Neuronal stem cell (in vitro differentiated cells): Measurements from ENCODE around the gene TLE3.
A peak's percentile ranks its signal among the peaks of the same experiment; 100 is the strongest.

Source experiments
- DNase-seq: peaks from one replicate; pipeline ENCODE4 v3.0.0-alpha.2; 2013; ENCODE audit warnings: low spot score
- H2AFZ ChIP-seq: one replicate; pipeline ENCODE4 v1.6.1; 2013; ENCODE audit warnings: mild to moderate bottlenecking, low read length, inconsistent platforms
- H2AK5ac ChIP-seq: 2 replicates; pipeline ENCODE4 v1.6.1; 2013; ENCODE audit warnings: low read depth, mild to moderate bottlenecking, inconsistent platforms, low read length, moderate library complexity, mixed read lengths
- H2BK120ac ChIP-seq: 2 replicates; pipeline ENCODE4 v1.6.1; 2013; ENCODE audit warnings: low read depth, mild to moderate bottlenecking, inconsistent platforms, low read length, moderate library complexity, mixed read lengths
- H2BK12ac ChIP-seq: one replicate; pipeline ENCODE4 v1.6.1; 2013; ENCODE audit warnings: low read length, inconsistent platforms
- H2BK15ac ChIP-seq: 2 replicates; pipeline ENCODE4 v1.6.1; 2013; ENCODE audit warnings: mild to moderate bottlenecking, low read length, inconsistent platforms, mixed read lengths
- H2BK5ac ChIP-seq: one replicate; pipeline ENCODE4 v1.6.1; 2013; ENCODE audit warnings: inconsistent platforms, mild to moderate bottlenecking, low read length, moderate library complexity
- H3K14ac ChIP-seq: one replicate; pipeline ENCODE4 v1.6.1; 2013; ENCODE audit warnings: low read length, inconsistent platforms
- H3K18ac ChIP-seq: 2 replicates; pipeline ENCODE4 v1.6.1; 2013; ENCODE audit warnings: low read length, inconsistent platforms
- H3K23ac ChIP-seq: 2 replicates; pipeline ENCODE4 v1.6.1; 2013; ENCODE audit warnings: low read depth, mild to moderate bottlenecking, mixed read lengths, low read length, inconsistent platforms; ENCODE audit not compliant: poor library complexity
- H3K27ac ChIP-seq: replicated peaks from 3 replicates; pipeline ENCODE4 v1.5.1; 2013; ENCODE audit warnings: low read length, inconsistent platforms
- H3K27me3 ChIP-seq, 3 experiments: 2 replicates each; pipeline ENCODE4 v1.6.1; 2013; ENCODE audit warnings: low read length in 3 of 3, mild to moderate bottlenecking in 2 of 3, inconsistent platforms in 1 of 3, low read depth in 1 of 3, mixed read lengths in 1 of 3, moderate library complexity in 1 of 3; ENCODE audit not compliant: control insufficient read depth in 3 of 3, insufficient read depth in 3 of 3
- H3K36me3 ChIP-seq, 2 donors: replicated peaks in 1 of 2; 2 replicates each; pipeline ENCODE4 v1.6.1; 2013; ENCODE audit warnings: low read length in 2 of 2; ENCODE audit not compliant: control insufficient read depth in 2 of 2, insufficient read depth in 2 of 2
- H3K4ac ChIP-seq: 2 replicates; pipeline ENCODE4 v1.6.1; 2013; ENCODE audit warnings: inconsistent platforms, mild to moderate bottlenecking, low read length, moderate library complexity
- H3K4me1 ChIP-seq, 2 donors: 1 replicate in 1 of 2; 2 replicates in 1 of 2; pipeline ENCODE4 v1.6.1; 2013; ENCODE audit warnings: low read length in 2 of 2, low read depth in 1 of 2; ENCODE audit not compliant: control insufficient read depth in 2 of 2, insufficient read depth in 1 of 2
- H3K4me2 ChIP-seq: one replicate; pipeline ENCODE4 v1.6.1; 2013; ENCODE audit warnings: mild to moderate bottlenecking, low read length, inconsistent platforms; ENCODE audit not compliant: insufficient read depth, poor library complexity, severe bottlenecking
- H3K4me3 ChIP-seq, 2 donors: 2 replicates each; pipeline ENCODE4 v1.5.1; 2013; ENCODE audit warnings: low read length in 2 of 2, mild to moderate bottlenecking in 2 of 2, inconsistent platforms in 1 of 2, moderate library complexity in 1 of 2
- H3K79me1 ChIP-seq: one replicate; pipeline ENCODE4 v1.6.1; 2013; ENCODE audit warnings: low read depth, mild to moderate bottlenecking, inconsistent platforms, low read length, moderate library complexity
- H3K9ac ChIP-seq: one replicate; pipeline ENCODE4 v1.6.1; 2013; ENCODE audit warnings: mild to moderate bottlenecking, low read depth, low read length, inconsistent platforms; ENCODE audit not compliant: poor library complexity
- H3K9me3 ChIP-seq, 2 donors: replicated peaks in 1 of 2; 2 replicates each; pipeline versions ENCODE3 to v1.6.1; 2013; ENCODE audit warnings: low read length in 2 of 2, mild to moderate bottlenecking in 2 of 2, inconsistent platforms in 1 of 2, low read depth in 1 of 2, mixed read lengths in 1 of 2, moderate library complexity in 1 of 2; ENCODE audit not compliant: control insufficient read depth in 2 of 2, insufficient read depth in 1 of 2
- H4K8ac ChIP-seq: one replicate; pipeline ENCODE4 v1.6.1; 2013; ENCODE audit warnings: low read depth, mild to moderate bottlenecking, inconsistent platforms, low read length, moderate library complexity
- H4K91ac ChIP-seq: one replicate; pipeline ENCODE4 v1.6.1; 2013; ENCODE audit warnings: low read length, low read depth, mild to moderate bottlenecking, inconsistent platforms; ENCODE audit not compliant: poor library complexity
- WGBS, 2 donors: extraction: QIAGEN DNeasy Blood & Tissue Kit; methylation state at CpG; one replicate each; pipeline ENCODE4 v1.1.7; 2013; ENCODE audit warnings: missing lambda C conversion rate in 2 of 2, mixed read lengths in 1 of 2; ENCODE audit not compliant: insufficient read length in 2 of 2, insufficient replicate concordance in 1 of 2; ENCODE audit errors: extremely low coverage in 2 of 2; 5-methylcytosine and 5-hydroxymethylcytosine counted together

Gene TLE3

DNA sequence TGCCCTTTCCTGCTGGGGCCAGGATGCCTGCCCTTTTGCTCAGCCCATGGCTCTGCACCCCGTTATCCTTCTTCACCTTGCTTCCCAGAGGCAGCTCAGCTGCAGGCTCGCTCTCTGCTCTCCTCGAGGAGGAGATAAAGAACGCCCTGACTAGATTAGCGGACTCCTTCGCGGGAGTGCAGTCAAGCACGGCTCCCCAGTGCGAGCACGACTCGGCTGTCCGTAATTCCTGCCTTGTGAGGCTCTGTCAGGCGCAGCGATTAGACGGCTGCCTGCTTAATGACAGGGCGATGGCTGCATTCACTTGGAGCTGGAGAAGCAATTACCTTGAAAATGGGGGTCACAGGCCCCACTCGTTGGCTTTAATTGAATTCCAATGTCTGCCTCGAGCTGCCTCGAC, 25.9 kb downstream of the TLE3 start:
- H2AK5ac ChIP-seq = no peak overlapping the region
- peaks cover 38 to 98% of the 10 kb centered on the region in 2 donors for H3K36me3 ChIP-seq
- peaks cover 1% of the 10 kb centered on the region for H3K79me1 ChIP-seq
- no peak overlapping the region for H3K9ac ChIP-seq
- H3K4me3 ChIP-seq = no peak overlapping the region
- H3K27me3 ChIP-seq = no peaks in the 10 kb centered on the region
- peak overlapping the region; percentile 21 for H3K18ac ChIP-seq
- WGBS, 2 donors = no CpG with 5 or more reads among the region's 19 CpGs
- H3K4me1 ChIP-seq = peaks cover 0 to 17% of the 10 kb centered on the region in 2 donors
- H2BK5ac ChIP-seq = peak overlapping the region; percentile 14
- no peak overlapping the region for H3K14ac ChIP-seq
- peak overlapping the region; percentile 29 for H3K4me2 ChIP-seq
- H3K4ac ChIP-seq = no peak overlapping the region
- no peaks in the 10 kb centered on the region for H3K9me3 ChIP-seq
- no peak overlapping the region for H2BK12ac ChIP-seq
- no peak overlapping the region for H4K91ac ChIP-seq
- no peak overlapping the region for H2BK15ac ChIP-seq
- H2BK120ac ChIP-seq = no peak overlapping the region
- H3K27ac ChIP-seq = peak overlapping the region; percentile 24
- H2AFZ ChIP-seq = no peak overlapping the region
- DNase-seq = peak; percentile 57
- H3K23ac ChIP-seq = no peak overlapping the region
- no peak overlapping the region for H4K8ac ChIP-seq

DNA sequence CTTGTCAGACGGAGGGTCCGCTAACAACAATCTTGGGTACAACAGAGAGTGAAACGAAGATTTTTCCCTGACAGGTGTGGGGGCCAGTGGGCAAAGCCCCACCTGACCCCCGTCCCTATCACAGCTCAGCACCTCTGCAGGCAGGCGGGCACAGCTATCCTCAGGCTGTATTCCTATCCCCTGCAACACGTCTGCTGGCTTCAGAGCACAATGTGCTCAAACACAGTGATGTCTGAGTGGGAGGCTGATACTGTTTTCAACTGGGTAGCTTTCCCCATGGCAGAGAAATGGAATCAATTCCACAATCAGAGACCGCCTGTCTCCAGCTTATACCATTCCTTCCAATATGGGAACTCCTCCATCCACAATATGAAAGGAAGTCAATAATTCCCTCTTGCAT, 28.0 kb downstream of the TLE3 start:
- Histone ChIP-seq H2BK120ac (no peak overlapping the region), H3K23ac (no peak overlapping the region), H3K4me1 (peaks cover 0 to 20% of the 10 kb centered on the region in 2 donors), H3K9ac (no peak overlapping the region), H2BK5ac (no peak overlapping the region), H3K27me3 (no peaks in the 10 kb centered on the region), H3K4me3 (no peak overlapping the region), H2BK12ac (no peak overlapping the region), H3K27ac (no peak overlapping the region), H4K91ac (no peak overlapping the region), H3K14ac (no peak overlapping the region), H2BK15ac (no peak overlapping the region), H3K79me1 (peaks cover 4% of the 10 kb centered on the region), H3K4ac (no peak overlapping the region), H3K36me3 (peaks cover 38 to 98% of the 10 kb centered on the region in 2 donors), H2AK5ac (no peak overlapping the region), H3K18ac (no peak overlapping the region), H3K9me3 (no peaks in the 10 kb centered on the region), H4K8ac (no peak overlapping the region), H3K4me2 (no peak overlapping the region), H2AFZ (no peak overlapping the region)
- DNase-seq = no peak
- no CpG with 5 or more reads among the region's 7 CpGs for WGBS, 2 donors

DNA sequence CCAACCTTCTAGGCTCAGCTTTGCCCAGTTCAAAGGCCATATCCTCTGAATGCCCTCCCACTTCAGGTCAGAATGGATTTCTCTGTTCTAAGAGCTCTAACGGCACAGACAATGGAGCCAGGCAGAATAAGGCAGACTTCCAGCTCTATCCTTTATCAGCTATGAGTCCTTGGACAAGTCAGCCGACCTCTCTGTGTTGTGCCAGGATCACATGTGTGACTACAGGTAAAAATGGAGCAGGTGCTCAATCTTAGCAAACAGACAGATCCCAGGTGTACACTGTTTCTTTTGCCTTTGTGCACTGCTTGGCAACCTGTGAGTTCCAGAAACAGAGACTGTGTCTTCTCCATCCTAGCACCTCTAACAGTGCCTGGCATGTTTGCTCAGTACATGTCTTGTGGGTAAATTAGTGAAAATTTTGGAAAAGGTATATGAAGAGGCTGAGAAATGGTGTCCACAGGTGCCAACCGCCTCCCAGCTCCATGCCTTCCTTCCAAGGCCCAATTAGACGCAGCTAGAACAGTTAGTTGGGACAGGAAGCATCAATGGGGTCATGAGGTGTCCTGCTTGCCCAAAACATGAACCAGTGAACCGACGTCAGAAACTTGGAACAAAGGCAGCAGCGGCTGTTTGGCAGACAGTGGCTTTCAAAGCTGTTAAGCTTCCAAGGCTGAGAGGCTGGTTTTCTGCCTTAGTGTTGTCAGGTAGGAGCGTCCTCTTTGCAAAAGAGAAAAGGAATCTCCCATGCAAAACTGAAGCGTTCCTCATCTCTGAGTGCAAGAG, 28.7 kb downstream of the TLE3 start:
- no peak overlapping the region for H3K4ac ChIP-seq
- H3K9me3 ChIP-seq = no peaks in the 10 kb centered on the region
- H2BK15ac ChIP-seq = no peak overlapping the region
- H4K91ac ChIP-seq = no peak overlapping the region
- H2BK120ac ChIP-seq = no peak overlapping the region
- no peak overlapping the region for H3K18ac ChIP-seq
- no peak for DNase-seq
- no peak overlapping the region for H3K14ac ChIP-seq
- H3K27ac ChIP-seq = no peak overlapping the region
- H3K23ac ChIP-seq = no peak overlapping the region
- H2BK5ac ChIP-seq = no peak overlapping the region
- no peaks in the 10 kb centered on the region for H3K27me3 ChIP-seq
- H2BK12ac ChIP-seq = no peak overlapping the region
- peaks cover 33 to 98% of the 10 kb centered on the region in 2 donors for H3K36me3 ChIP-seq
- no CpG with 5 or more reads among the region's 9 CpGs for WGBS, 2 donors
- H4K8ac ChIP-seq = no peak overlapping the region
- H2AK5ac ChIP-seq = no peak overlapping the region
- no peak overlapping the region for H2AFZ ChIP-seq
- peaks cover 0 to 21% of the 10 kb centered on the region in 2 donors for H3K4me1 ChIP-seq
- no peak overlapping the region for H3K9ac ChIP-seq
- H3K4me2 ChIP-seq = no peak overlapping the region
- no peak overlapping the region for H3K4me3 ChIP-seq
- H3K79me1 ChIP-seq = peaks cover 4% of the 10 kb centered on the region

DNA sequence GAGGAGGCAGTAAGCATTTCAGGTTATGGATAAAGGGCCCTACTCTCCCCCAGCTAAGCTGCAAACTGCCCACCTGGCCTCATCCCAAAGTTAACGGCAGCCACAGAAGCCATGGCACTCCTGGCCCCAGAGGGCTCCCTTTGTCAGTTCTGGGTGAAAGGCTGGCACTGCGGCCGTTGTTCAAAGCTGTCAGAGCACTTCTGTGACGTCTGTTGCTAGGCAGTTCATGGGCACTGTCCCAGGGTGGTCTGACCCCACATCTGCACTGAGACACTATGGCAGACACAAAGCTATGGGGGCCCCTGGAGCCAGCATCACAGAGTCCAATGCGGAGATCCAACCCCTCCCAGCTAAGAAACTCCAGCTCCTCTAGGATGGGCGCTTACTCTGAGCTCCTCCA, 30.0 kb downstream of the TLE3 start:
- H3K9ac ChIP-seq = no peak overlapping the region
- H3K27ac ChIP-seq = no peak overlapping the region
- DNase-seq = no peak

More for the DNA sequence above, 30.0 kb downstream of the TLE3 start:
- Histone ChIP-seq H2AFZ (no peak overlapping the region), H3K23ac (no peak overlapping the region), H2BK5ac (no peak overlapping the region), H3K36me3 (peaks cover 25 to 98% of the 10 kb centered on the region in 2 donors), H4K91ac (no peak overlapping the region), H3K79me1 (peaks cover 4% of the 10 kb centered on the region), H3K9me3 (no peaks in the 10 kb centered on the region), H2BK12ac (no peak overlapping the region), H3K4ac (no peak overlapping the region), H3K4me2 (no peak overlapping the region), H3K4me3 (no peak overlapping the region), H4K8ac (no peak overlapping the region), H3K4me1 (peaks cover 0 to 33% of the 10 kb centered on the region in 2 donors), H2BK120ac (no peak overlapping the region), H3K18ac (peak overlapping the region; percentile 7), H2AK5ac (no peak overlapping the region), H3K27me3 (no peaks in the 10 kb centered on the region), H2BK15ac (no peak overlapping the region), H3K14ac (no peak overlapping the region)
- WGBS, 2 donors = no CpG with 5 or more reads among the region's 6 CpGs
